ENCODE data around the gene DEXI. TPM values are rescaled to one million over a fixed set of nuclear protein-coding genes. Genes with fewer than 3 reads are reported as not detected.

The DEXI gene
- total and polyA plus RNA-seq, 2 of the 13 experiments (the other 11 are each of a cell fraction or from before 2014, with no cell fraction given), result 51.5 to 70.4 TPM

DNA sequence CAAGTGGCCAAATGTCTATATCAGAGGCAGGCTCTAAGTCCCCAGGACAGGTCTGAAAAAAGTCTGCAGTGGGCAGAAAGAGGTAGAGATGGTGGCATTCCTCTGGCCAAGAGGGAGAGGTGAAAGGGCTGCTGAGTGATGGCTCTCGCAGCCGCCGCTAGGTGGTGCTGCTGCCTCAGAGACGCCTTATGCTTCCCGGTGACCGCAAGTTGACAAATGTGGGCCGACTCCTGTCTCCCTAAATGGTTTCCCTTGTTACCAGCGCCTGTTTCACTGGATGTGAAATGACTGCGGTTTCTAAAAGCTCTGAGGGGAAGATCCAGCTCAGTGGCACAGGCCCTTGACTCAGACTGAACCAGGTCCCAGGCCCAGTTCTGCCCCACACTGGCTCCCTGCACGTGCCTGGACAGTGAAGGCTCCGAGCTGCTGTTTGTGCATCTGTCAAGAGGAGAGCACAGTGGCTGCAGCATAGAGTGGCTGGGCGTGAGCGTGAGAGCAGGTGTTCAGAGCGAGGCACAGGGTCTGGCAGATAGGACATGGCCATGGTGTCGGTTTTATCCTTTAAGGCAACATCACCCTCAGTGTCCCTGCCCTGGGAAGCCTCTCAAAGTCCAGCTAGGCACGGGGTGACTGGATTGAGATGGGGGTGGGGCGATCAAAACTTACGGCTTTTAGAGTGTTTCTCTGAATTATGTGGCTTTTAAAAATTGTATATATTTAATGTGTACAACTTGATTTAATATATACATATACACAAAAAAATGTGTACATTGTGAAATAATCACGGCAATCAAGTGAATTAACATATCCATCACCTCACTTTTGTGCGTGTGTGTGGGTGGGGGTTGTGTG is 22.0 kb upstream of the DEXI start (continued):
- TF ChIP-seq, protein P1, sequence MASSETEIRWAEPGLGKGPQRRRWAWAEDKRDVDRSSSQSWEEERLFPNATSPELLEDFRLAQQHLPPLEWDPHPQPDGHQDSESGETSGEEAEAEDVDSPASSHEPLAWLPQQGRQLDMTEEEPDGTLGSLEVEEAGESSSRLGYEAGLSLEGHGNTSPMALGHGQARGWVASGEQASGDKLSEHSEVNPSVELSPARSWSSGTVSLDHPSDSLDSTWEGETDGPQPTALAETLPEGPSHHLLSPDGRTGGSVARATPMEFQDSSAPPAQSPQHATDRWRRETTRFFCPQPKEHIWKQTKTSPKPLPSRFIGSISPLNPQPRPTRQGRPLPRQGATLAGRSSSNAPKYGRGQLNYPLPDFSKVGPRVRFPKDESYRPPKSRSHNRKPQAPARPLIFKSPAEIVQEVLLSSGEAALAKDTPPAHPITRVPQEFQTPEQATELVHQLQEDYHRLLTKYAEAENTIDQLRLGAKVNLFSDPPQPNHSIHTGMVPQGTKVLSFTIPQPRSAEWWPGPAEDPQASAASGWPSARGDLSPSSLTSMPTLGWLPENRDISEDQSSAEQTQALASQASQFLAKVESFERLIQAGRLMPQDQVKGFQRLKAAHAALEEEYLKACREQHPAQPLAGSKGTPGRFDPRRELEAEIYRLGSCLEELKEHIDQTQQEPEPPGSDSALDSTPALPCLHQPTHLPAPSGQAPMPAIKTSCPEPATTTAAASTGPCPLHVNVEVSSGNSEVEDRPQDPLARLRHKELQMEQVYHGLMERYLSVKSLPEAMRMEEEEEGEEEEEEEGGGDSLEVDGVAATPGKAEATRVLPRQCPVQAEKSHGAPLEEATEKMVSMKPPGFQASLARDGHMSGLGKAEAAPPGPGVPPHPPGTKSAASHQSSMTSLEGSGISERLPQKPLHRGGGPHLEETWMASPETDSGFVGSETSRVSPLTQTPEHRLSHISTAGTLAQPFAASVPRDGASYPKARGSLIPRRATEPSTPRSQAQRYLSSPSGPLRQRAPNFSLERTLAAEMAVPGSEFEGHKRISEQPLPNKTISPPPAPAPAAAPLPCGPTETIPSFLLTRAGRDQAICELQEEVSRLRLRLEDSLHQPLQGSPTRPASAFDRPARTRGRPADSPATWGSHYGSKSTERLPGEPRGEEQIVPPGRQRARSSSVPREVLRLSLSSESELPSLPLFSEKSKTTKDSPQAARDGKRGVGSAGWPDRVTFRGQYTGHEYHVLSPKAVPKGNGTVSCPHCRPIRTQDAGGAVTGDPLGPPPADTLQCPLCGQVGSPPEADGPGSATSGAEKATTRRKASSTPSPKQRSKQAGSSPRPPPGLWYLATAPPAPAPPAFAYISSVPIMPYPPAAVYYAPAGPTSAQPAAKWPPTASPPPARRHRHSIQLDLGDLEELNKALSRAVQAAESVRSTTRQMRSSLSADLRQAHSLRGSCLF (CRISPR knock-in tag; IDR thresholded peaks at IDR 0.05; ENCODE audit: borderline replicate concordance), result no peak
- TF ChIP-seq, protein P2, sequence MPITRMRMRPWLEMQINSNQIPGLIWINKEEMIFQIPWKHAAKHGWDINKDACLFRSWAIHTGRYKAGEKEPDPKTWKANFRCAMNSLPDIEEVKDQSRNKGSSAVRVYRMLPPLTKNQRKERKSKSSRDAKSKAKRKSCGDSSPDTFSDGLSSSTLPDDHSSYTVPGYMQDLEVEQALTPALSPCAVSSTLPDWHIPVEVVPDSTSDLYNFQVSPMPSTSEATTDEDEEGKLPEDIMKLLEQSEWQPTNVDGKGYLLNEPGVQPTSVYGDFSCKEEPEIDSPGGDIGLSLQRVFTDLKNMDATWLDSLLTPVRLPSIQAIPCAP (CRISPR knock-in tag; IDR thresholded peaks at IDR 0.05; ENCODE audit: low read depth), result no peak
- TF ChIP-seq, protein P3, sequence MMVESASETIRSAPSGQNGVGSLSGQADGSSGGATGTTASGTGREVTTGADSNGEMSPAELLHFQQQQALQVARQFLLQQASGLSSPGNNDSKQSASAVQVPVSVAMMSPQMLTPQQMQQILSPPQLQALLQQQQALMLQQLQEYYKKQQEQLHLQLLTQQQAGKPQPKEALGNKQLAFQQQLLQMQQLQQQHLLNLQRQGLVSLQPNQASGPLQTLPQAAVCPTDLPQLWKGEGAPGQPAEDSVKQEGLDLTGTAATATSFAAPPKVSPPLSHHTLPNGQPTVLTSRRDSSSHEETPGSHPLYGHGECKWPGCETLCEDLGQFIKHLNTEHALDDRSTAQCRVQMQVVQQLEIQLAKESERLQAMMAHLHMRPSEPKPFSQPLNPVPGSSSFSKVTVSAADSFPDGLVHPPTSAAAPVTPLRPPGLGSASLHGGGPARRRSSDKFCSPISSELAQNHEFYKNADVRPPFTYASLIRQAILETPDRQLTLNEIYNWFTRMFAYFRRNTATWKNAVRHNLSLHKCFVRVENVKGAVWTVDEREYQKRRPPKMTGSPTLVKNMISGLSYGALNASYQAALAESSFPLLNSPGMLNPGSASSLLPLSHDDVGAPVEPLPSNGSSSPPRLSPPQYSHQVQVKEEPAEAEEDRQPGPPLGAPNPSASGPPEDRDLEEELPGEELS (CRISPR knock-in tag; IDR thresholded peaks at IDR 0.05), result 0 out of 2 replicates have a peak, but pooled peaks have one; percentile 38
- TF ChIP-seq ZNF552 (CRISPR knock-in tag; IDR thresholded peaks at IDR 0.05; ENCODE audit: borderline replicate concordance), result peak; percentile 70; the same call in 1 of the 2 replicates
- no peak for TF ChIP-seq TRIM24 (CRISPR knock-in tag; IDR thresholded peaks at IDR 0.05)
- TF ChIP-seq DPF2 (CRISPR knock-in tag; IDR thresholded peaks at IDR 0.05; ENCODE audit: borderline replicate concordance, low read depth), result no peak
- TF ChIP-seq, protein P4, sequence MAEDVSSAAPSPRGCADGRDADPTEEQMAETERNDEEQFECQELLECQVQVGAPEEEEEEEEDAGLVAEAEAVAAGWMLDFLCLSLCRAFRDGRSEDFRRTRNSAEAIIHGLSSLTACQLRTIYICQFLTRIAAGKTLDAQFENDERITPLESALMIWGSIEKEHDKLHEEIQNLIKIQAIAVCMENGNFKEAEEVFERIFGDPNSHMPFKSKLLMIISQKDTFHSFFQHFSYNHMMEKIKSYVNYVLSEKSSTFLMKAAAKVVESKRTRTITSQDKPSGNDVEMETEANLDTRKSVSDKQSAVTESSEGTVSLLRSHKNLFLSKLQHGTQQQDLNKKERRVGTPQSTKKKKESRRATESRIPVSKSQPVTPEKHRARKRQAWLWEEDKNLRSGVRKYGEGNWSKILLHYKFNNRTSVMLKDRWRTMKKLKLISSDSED (CRISPR knock-in tag; IDR thresholded peaks at IDR 0.05), result no peak
- TF ChIP-seq, protein P5, sequence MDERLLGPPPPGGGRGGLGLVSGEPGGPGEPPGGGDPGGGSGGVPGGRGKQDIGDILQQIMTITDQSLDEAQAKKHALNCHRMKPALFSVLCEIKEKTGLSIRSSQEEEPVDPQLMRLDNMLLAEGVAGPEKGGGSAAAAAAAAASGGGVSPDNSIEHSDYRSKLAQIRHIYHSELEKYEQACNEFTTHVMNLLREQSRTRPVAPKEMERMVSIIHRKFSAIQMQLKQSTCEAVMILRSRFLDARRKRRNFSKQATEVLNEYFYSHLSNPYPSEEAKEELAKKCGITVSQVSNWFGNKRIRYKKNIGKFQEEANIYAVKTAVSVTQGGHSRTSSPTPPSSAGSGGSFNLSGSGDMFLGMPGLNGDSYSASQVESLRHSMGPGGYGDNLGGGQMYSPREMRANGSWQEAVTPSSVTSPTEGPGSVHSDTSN (CRISPR knock-in tag; IDR thresholded peaks at IDR 0.05), result no peak
- no peak for TF ChIP-seq POLR2AphosphoS2 (IDR thresholded peaks at IDR 0.05; ENCODE audit: low read depth, low read length)
- TF ChIP-seq ZNF777 (CRISPR knock-in tag; IDR thresholded peaks at IDR 0.05), result 0 out of 2 replicates have a peak, but pooled peaks have one; percentile 28
- TF ChIP-seq, protein P6, sequence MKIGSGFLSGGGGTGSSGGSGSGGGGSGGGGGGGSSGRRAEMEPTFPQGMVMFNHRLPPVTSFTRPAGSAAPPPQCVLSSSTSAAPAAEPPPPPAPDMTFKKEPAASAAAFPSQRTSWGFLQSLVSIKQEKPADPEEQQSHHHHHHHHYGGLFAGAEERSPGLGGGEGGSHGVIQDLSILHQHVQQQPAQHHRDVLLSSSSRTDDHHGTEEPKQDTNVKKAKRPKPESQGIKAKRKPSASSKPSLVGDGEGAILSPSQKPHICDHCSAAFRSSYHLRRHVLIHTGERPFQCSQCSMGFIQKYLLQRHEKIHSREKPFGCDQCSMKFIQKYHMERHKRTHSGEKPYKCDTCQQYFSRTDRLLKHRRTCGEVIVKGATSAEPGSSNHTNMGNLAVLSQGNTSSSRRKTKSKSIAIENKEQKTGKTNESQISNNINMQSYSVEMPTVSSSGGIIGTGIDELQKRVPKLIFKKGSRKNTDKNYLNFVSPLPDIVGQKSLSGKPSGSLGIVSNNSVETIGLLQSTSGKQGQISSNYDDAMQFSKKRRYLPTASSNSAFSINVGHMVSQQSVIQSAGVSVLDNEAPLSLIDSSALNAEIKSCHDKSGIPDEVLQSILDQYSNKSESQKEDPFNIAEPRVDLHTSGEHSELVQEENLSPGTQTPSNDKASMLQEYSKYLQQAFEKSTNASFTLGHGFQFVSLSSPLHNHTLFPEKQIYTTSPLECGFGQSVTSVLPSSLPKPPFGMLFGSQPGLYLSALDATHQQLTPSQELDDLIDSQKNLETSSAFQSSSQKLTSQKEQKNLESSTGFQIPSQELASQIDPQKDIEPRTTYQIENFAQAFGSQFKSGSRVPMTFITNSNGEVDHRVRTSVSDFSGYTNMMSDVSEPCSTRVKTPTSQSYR (CRISPR knock-in tag; IDR thresholded peaks at IDR 0.05; ENCODE audit: borderline replicate concordance), result no peak
- TF ChIP-seq, protein P7, sequence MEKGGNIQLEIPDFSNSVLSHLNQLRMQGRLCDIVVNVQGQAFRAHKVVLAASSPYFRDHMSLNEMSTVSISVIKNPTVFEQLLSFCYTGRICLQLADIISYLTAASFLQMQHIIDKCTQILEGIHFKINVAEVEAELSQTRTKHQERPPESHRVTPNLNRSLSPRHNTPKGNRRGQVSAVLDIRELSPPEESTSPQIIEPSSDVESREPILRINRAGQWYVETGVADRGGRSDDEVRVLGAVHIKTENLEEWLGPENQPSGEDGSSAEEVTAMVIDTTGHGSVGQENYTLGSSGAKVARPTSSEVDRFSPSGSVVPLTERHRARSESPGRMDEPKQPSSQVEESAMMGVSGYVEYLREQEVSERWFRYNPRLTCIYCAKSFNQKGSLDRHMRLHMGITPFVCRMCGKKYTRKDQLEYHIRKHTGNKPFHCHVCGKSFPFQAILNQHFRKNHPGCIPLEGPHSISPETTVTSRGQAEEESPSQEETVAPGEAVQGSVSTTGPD (CRISPR knock-in tag; IDR thresholded peaks at IDR 0.05), result no peak
